GM23338 (cell line): ENCODE results near the gene GTF3C1. TPM values are rescaled to one million over a fixed set of nuclear protein-coding genes. Genes with fewer than 3 reads are reported as not detected.

ENCODE experiments used
- ATAC-seq: fragments of 200-7000 bp; cut with Tn5 transposase; 3 replicates; pipeline ENCODE4 v1.9.1; 2020
- DNase-seq: peaks from one replicate; pipeline ENCODE4 v3.0.0-alpha.2; 2015; ENCODE audit warnings: low spot score
- H2AFZ ChIP-seq: fragments of 200-600 bp; sonication (generic); 2 replicates; pipeline ENCODE4 v1.8.0; 2016; ENCODE audit warnings: antibody characterized with exemption, mild to moderate bottlenecking, moderate library complexity
- H3F3A ChIP-seq: fragments of 200-600 bp; sonication (generic); replicated peaks from 2 replicates; pipeline ENCODE4 v1.8.0; 2017; ENCODE audit warnings: antibody characterized with exemption, mixed run types, low read depth
- H3K27ac ChIP-seq: fragments of 200-600 bp; sonication (generic); 2 replicates; pipeline ENCODE4 v1.6.1; 2016; ENCODE audit warnings: low read depth
- H3K27me3 ChIP-seq: fragments of 200-600 bp; sonication (generic); 2 replicates; pipeline ENCODE4 v1.8.0; 2016; ENCODE audit warnings: mild to moderate bottlenecking, mixed run types, moderate library complexity; ENCODE audit not compliant: insufficient read depth
- H3K36me3 ChIP-seq: fragments of 200-600 bp; sonication (generic); 2 replicates; pipeline ENCODE4 v1.8.0; 2016; ENCODE audit warnings: mild to moderate bottlenecking; ENCODE audit not compliant: insufficient read depth
- H3K4me1 ChIP-seq: fragments of 200-600 bp; sonication (generic); 2 replicates; pipeline ENCODE4 v1.8.0; 2016; ENCODE audit warnings: mild to moderate bottlenecking, moderate library complexity; ENCODE audit not compliant: insufficient read depth
- H3K4me2 ChIP-seq: fragments of 200-600 bp; sonication (generic); 2 replicates; pipeline ENCODE4 v1.7.1; 2017; ENCODE audit warnings: mixed run types
- H3K4me3 ChIP-seq: fragments of 200-600 bp; sonication (generic); 2 replicates; pipeline ENCODE4 v1.6.1; 2016; ENCODE audit warnings: mixed run types
- H3K79me2 ChIP-seq: fragments of 200-600 bp; sonication (generic); replicated peaks from 2 replicates; pipeline ENCODE4 v1.8.0; 2017; ENCODE audit warnings: mild to moderate bottlenecking; ENCODE audit not compliant: insufficient read depth
- H3K9me2 ChIP-seq: fragments of 200-600 bp; sonication (generic); 2 replicates; pipeline ENCODE4 v1.8.0; 2017; ENCODE audit not compliant: insufficient read depth
- H4K20me1 ChIP-seq: fragments of 200-600 bp; sonication (generic); replicated peaks from 2 replicates; pipeline ENCODE4 v1.8.0; 2017; ENCODE audit warnings: mild to moderate bottlenecking; ENCODE audit not compliant: insufficient read depth
- H3K27ac Mint-ChIP-seq: 2 replicates; pipeline ENCODE4 v1.8.0; 2020; ENCODE audit warnings: inconsistent platforms, mild to moderate bottlenecking, moderate library complexity, mixed read lengths
- H3K27me3 Mint-ChIP-seq: 3 replicates; pipeline ENCODE4 v1.8.0; 2022; ENCODE audit warnings: low read depth, mild to moderate bottlenecking, moderate library complexity, mixed read lengths, inconsistent platforms; ENCODE audit not compliant: insufficient read depth, poor library complexity
- H3K36me3 Mint-ChIP-seq: 3 replicates; pipeline ENCODE4 v1.8.0; 2021; ENCODE audit warnings: low read depth, mild to moderate bottlenecking, inconsistent platforms, moderate library complexity, mixed read lengths
- H3K4me1 Mint-ChIP-seq: 3 replicates; pipeline ENCODE4 v1.8.0; 2020; ENCODE audit warnings: mild to moderate bottlenecking, inconsistent platforms, mixed read lengths
- H3K4me3 Mint-ChIP-seq: 3 replicates; pipeline ENCODE4 v1.8.0; 2021; ENCODE audit warnings: moderate library complexity, mild to moderate bottlenecking, inconsistent platforms, mixed read lengths
- H3K9me3 Mint-ChIP-seq: 3 replicates; pipeline ENCODE4 v1.8.0; 2020; ENCODE audit warnings: moderate library complexity, mild to moderate bottlenecking, inconsistent platforms, mixed read lengths
- CREB1 ChIP-seq: fragments of 250-450 bp; sonication (Bioruptor Pico); IDR thresholded peaks from 2 replicates; pipeline ENCODE4 v1.5.0; 2020; ENCODE audit warnings: low read depth, mild to moderate bottlenecking, moderate library complexity
- EZH2 ChIP-seq: fragments of 200-600 bp; sonication (generic); IDR thresholded peaks from one replicate; pipeline ENCODE4 v1.8.0; 2017; ENCODE audit warnings: antibody characterized with exemption, mild to moderate bottlenecking, low read depth; ENCODE audit not compliant: unreplicated experiment
- JUNB ChIP-seq: IDR thresholded peaks from one replicate; pipeline ENCODE4 v1.6.1; 2016; ENCODE audit warnings: antibody characterized with exemption; ENCODE audit not compliant: unreplicated experiment
- NANOG ChIP-seq: IDR thresholded peaks from 2 replicates; pipeline ENCODE4 v1.6.1; 2016; ENCODE audit warnings: antibody characterized with exemption, borderline replicate concordance
- POLR2AphosphoS5 ChIP-seq: IDR thresholded peaks from 2 replicates; pipeline ENCODE4 v1.6.1; 2016; ENCODE audit warnings: antibody characterized with exemption, low read depth
- ZNF114 ChIP-seq: fragments of 250-450 bp; sonication (Bioruptor Pico); IDR thresholded peaks from 2 replicates; pipeline ENCODE4 v1.5.0; 2020; ENCODE audit warnings: mild to moderate bottlenecking, moderate library complexity
- ZNF331 ChIP-seq: fragments of 250-450 bp; sonication (Bioruptor Pico); IDR thresholded peaks from 2 replicates; pipeline ENCODE4 v1.5.0; 2020; ENCODE audit warnings: low read depth, mild to moderate bottlenecking, moderate library complexity
- polyA plus RNA-seq: library from polyadenylated mRNA; unstranded; fragments of >200 nt; fragmentation: Nextera tagmentation; extraction: Ambion mirVana; gene quantifications from 2 replicates; pipeline ENCODE4 v1.2.1, GENCODE V29; 2016
- total RNA-seq: library from RNA; depleted of rRNA; stranded (reverse); fragments of >200 nt; shearing (Covaris generic); gene quantifications from 2 replicates; pipeline ENCODE4 v1.2.3, GENCODE V29; 2014
- TF ChIP-seq, protein P1 (sequence below): fragments of 250-450 bp; sonication (Bioruptor Pico); IDR thresholded peaks from 2 replicates; pipeline ENCODE4 v1.5.0; 2020; ENCODE audit warnings: mild to moderate bottlenecking, moderate library complexity
- TF ChIP-seq, protein P2 (sequence below): IDR thresholded peaks from 2 replicates; pipeline ENCODE4 v1.6.1; 2016; ENCODE audit warnings: antibody characterized with exemption

The GTF3C1 gene
- total and polyA plus RNA-seq, 2 experiments from 2014 or later = 78.5 to 138 TPM

DNA sequence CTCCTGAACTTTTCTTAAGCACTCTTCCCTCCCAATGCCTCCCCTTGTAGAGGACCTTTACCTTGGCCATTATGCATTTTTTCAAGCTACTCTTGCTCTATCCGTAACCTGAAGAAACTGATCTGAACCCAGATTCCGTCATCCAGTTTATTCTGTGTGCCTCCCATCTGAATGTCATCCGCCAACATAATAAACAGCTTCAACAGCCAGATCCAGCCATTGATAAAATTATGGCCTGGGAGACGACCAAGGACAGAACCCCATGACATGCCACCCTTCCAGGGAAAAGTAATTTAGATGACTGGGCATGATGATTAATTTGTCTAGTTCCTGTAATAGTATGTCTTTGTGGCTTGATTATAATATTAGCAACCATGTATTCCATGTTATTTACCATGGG is 42.1 kb upstream of the GTF3C1 start (continued):
- TF ChIP-seq, protein P1, sequence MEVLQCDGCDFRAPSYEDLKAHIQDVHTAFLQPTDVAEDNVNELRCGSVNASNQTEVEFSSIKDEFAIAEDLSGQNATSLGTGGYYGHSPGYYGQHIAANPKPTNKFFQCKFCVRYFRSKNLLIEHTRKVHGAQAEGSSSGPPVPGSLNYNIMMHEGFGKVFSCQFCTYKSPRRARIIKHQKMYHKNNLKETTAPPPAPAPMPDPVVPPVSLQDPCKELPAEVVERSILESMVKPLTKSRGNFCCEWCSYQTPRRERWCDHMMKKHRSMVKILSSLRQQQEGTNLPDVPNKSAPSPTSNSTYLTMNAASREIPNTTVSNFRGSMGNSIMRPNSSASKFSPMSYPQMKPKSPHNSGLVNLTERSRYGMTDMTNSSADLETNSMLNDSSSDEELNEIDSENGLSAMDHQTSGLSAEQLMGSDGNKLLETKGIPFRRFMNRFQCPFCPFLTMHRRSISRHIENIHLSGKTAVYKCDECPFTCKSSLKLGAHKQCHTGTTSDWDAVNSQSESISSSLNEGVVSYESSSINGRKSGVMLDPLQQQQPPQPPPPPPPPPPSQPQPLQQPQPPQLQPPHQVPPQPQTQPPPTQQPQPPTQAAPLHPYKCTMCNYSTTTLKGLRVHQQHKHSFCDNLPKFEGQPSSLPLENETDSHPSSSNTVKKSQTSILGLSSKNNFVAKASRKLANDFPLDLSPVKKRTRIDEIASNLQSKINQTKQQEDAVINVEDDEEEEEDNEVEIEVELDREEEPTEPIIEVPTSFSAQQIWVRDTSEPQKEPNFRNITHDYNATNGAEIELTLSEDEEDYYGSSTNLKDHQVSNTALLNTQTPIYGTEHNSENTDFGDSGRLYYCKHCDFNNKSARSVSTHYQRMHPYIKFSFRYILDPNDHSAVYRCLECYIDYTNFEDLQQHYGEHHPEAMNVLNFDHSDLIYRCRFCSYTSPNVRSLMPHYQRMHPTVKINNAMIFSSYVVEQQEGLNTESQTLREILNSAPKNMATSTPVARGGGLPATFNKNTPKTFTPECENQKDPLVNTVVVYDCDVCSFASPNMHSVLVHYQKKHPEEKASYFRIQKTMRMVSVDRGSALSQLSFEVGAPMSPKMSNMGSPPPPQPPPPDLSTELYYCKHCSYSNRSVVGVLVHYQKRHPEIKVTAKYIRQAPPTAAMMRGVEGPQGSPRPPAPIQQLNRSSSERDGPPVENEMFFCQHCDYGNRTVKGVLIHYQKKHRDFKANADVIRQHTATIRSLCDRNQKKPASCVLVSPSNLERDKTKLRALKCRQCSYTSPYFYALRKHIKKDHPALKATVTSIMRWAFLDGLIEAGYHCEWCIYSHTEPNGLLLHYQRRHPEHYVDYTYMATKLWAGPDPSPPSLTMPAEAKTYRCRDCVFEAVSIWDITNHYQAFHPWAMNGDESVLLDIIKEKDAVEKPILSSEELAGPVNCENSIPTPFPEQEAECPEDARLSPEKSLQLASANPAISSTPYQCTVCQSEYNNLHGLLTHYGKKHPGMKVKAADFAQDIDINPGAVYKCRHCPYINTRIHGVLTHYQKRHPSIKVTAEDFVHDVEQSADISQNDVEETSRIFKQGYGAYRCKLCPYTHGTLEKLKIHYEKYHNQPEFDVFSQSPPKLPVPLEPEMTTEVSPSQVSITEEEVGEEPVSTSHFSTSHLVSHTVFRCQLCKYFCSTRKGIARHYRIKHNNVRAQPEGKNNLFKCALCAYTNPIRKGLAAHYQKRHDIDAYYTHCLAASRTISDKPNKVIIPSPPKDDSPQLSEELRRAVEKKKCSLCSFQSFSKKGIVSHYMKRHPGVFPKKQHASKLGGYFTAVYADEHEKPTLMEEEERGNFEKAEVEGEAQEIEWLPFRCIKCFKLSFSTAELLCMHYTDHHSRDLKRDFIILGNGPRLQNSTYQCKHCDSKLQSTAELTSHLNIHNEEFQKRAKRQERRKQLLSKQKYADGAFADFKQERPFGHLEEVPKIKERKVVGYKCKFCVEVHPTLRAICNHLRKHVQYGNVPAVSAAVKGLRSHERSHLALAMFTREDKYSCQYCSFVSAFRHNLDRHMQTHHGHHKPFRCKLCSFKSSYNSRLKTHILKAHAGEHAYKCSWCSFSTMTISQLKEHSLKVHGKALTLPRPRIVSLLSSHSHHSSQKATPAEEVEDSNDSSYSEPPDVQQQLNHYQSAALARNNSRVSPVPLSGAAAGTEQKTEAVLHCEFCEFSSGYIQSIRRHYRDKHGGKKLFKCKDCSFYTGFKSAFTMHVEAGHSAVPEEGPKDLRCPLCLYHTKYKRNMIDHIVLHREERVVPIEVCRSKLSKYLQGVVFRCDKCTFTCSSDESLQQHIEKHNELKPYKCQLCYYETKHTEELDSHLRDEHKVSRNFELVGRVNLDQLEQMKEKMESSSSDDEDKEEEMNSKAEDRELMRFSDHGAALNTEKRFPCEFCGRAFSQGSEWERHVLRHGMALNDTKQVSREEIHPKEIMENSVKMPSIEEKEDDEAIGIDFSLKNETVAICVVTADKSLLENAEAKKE = no peak
- TF ChIP-seq ZNF114 (CRISPR knock-in tag) = no peak

DNA sequence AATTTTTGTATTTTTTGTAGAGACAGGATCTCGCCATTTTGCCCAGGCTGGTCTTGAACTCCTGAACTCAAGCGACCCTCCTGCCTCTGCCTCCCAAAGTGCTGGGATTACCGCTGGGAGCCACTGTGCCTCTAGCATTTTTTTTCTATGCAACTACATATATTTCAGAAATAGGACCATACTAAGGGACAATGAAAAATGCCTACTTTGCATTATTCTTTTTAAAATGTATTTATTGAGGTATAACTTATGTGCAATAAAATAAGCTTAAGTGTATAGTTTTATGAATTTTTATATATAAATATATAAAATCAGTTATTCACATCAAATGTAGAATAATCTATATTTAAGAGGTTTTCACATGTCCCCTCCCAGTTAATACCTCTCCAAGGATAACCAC is 38.3 kb upstream of the GTF3C1 start:
- ATAC-seq (no peak), DNase-seq (no peak)
- no peaks in the 10 kb centered on the region for H3K4me1 Mint-ChIP-seq
- no peak overlapping the region for H2AFZ ChIP-seq
- TF ChIP-seq NANOG = no peak
- no peak for TF ChIP-seq EZH2
- TF ChIP-seq, protein P2, sequence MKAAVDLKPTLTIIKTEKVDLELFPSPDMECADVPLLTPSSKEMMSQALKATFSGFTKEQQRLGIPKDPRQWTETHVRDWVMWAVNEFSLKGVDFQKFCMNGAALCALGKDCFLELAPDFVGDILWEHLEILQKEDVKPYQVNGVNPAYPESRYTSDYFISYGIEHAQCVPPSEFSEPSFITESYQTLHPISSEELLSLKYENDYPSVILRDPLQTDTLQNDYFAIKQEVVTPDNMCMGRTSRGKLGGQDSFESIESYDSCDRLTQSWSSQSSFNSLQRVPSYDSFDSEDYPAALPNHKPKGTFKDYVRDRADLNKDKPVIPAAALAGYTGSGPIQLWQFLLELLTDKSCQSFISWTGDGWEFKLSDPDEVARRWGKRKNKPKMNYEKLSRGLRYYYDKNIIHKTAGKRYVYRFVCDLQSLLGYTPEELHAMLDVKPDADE = no peak
- no peak for TF ChIP-seq CREB1 (CRISPR knock-in tag)
- TF ChIP-seq JUNB = no peak
- no peak for TF ChIP-seq ZNF331
- no peak for TF ChIP-seq POLR2AphosphoS5
- peaks cover 3% of the 10 kb centered on the region; the same call in 1 of the 3 replicates for H3K9me3 Mint-ChIP-seq
- H3K27ac Mint-ChIP-seq = no peak overlapping the region
- H3K9me2 ChIP-seq = no peaks in the 10 kb centered on the region
- no peaks in the 10 kb centered on the region; the same call in 1 of the 2 replicates for H4K20me1 ChIP-seq
- H3K79me2 ChIP-seq = no peaks in the 10 kb centered on the region
- no peak overlapping the region for H3K4me3 ChIP-seq
- no peaks in the 10 kb centered on the region for H3K36me3 ChIP-seq
- peaks cover 5% of the 10 kb centered on the region for H3K27me3 Mint-ChIP-seq
- no peak overlapping the region for H3K27ac ChIP-seq
- no peaks in the 10 kb centered on the region for H3K27me3 ChIP-seq
- H3K36me3 Mint-ChIP-seq = peaks cover 10% of the 10 kb centered on the region; the same call in 1 of the 3 replicates
- no peak overlapping the region for H3K4me2 ChIP-seq
- H3F3A ChIP-seq = no peaks in the 10 kb centered on the region
- H3K4me3 Mint-ChIP-seq = no peak overlapping the region
- no peaks in the 10 kb centered on the region for H3K4me1 ChIP-seq
